ENCODE data around the gene HNRNPDL.

Gene HNRNPDL

DNA sequence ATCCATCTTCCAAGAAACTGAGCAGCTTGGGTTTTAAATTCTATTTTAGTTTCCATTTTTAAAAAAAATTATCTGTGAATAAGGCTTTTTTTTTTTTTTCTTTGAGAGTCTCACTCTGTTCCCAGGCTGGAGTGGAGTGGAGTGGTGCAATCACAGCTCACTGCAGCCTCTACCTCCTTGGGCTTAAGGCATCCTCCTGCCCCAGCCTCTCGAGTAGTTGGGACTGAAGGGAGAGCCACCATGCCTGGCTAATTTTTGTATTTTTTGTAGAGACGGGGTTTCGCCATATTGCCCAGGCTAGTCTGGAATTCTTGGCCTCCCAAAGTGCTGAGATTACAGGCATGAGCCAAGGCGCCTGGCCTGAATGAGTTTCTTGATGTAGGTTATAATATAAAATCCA, 1.6 kb upstream of the HNRNPDL start:
- no peak for DNase-seq (ENCODE audit: extremely low read depth, low read depth)

DNA sequence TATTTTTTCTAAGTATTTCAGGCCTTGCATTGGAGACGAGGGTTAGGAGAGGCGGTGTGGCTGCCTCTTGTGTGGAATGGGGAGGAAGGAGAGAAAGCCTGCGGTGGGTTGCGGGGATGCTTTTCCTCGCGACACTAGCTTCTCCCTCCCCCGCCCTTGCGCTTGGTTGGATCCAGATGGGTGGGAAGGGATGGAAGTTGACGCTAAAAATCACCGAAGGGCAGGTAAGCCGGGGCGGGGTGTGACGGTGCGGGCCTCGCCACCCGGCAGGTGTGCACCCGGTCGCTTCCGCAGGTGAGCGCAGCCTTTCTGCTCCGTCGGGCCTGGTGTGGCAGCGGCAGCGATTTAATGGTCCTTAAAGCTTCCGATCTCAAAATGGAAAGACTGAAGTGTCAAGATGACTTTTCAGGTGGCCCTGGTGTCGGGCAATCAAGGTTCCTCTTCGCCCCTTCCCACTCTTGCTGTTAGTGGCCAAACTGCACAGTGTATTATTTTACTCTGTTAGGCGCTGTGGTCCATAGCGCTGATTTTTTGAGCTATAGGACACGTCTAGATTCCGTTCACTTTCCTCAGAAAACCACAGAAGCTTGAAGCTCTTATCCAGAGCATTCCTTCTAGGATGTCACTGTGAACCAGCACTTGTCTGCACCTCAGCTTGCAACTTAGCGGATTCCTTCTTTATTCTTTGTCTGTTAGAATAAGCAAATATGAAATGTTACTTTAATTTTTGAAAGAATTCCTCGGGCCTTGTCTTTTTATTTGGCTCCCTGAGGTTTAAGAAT, 893 bp upstream of the HNRNPDL start:
- no peak for DNase-seq (ENCODE audit: extremely low read depth, low read depth)
- TF ChIP-seq, protein P1, sequence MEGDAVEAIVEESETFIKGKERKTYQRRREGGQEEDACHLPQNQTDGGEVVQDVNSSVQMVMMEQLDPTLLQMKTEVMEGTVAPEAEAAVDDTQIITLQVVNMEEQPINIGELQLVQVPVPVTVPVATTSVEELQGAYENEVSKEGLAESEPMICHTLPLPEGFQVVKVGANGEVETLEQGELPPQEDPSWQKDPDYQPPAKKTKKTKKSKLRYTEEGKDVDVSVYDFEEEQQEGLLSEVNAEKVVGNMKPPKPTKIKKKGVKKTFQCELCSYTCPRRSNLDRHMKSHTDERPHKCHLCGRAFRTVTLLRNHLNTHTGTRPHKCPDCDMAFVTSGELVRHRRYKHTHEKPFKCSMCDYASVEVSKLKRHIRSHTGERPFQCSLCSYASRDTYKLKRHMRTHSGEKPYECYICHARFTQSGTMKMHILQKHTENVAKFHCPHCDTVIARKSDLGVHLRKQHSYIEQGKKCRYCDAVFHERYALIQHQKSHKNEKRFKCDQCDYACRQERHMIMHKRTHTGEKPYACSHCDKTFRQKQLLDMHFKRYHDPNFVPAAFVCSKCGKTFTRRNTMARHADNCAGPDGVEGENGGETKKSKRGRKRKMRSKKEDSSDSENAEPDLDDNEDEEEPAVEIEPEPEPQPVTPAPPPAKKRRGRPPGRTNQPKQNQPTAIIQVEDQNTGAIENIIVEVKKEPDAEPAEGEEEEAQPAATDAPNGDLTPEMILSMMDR (IDR thresholded peaks at IDR 0.05; ENCODE audit: low read depth, low read length): no peak

More for the DNA sequence above, 1.6 kb upstream of the HNRNPDL start:
- TF ChIP-seq, protein P1 (IDR thresholded peaks at IDR 0.05; ENCODE audit: low read depth, low read length): no peak

DNA sequence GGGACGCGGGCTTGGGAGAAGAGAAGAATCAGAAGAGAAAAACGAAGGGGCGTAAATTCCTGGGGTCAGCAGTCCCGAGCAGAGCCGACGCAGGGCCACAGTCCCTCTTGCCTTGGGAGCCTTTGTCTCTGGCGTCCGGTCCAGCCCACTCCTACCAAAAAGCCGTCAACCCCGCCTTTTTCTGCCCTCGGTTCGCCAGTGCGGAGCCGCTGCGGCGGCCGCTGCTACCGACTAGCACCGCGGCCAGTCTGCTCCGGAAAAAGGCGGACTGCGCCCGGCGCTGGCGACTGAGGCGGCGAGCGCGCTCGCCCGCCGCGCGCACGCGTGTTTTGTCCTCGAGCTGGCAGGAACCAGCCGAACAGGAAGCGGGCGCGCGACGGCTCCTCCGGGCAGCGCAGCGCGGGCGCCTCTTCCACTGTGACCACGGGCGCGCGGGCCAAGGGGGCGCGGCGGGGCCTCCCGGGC, 502 bp downstream of the HNRNPDL start:
- TF ChIP-seq, protein P1 (IDR thresholded peaks at IDR 0.05; ENCODE audit: low read depth, low read length): no peak
- DNase-seq (ENCODE audit: extremely low read depth, low read depth): no peak

DNA sequence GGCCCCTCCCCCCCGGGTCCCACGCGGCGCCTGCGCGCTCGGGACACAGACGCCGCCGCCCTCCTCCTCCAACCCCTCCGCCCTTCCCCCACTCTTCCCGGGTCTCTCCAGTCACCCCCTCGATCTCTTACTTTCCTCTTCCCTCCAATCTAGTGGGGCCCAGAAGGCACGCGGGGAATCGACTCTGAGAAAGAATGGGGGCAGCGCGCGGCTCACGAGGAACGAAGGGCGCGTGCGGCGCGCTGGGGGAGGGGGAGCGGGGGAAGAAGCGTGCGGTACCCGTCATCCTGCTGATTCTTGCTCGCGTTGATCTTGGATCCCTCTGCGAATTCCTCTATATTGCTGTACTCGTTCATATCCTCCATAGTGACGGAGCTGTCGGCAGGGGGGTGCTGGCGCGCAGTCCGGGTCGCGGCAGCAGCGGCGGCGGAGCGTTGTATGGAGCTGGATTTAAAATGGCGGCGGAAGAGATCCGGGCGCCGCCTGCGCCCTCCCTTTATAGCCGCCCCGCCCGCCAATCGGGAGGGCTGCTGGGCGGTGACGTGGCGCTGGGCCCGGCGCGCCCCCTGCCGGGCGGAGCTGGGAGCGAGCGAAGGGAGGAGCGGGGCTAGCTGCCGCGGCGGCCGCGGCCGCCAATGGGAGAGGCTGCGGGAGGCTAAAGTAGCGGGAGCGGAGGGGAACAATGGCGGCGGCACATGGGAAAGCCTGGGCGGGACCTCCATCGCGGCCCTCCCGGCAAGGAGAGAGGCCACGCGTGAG, 1.1 kb downstream of the HNRNPDL start:
- peak; percentile 72 for DNase-seq (ENCODE audit: extremely low read depth, low read depth)
- TF ChIP-seq, protein P1 (IDR thresholded peaks at IDR 0.05; ENCODE audit: low read depth, low read length): peak; percentile 47

DNA sequence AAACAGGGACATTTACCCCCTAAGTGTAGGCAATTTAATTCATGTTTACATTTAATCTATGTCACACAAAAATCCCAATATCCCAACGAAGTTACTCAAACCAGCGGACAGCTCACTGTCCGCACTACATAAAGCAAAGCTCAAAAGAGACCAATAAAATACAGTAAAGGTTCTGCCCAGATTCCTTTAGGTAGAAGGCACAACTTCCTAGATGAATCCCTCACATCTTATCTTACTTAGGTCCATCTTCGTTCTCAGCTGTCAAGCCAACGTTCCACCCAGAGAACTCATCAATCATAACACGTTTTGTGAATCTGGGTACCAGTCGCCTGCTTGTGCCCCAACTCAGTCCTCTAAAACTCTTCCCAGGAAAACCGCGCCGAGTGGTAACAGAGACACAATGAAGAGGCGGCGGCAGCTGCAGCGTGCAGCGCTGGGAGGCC, 1.7 kb downstream of the HNRNPDL start:
- DNase-seq (ENCODE audit: extremely low read depth, low read depth): no peak
- TF ChIP-seq, protein P1 (IDR thresholded peaks at IDR 0.05; ENCODE audit: low read depth, low read length): no peak

DNA sequence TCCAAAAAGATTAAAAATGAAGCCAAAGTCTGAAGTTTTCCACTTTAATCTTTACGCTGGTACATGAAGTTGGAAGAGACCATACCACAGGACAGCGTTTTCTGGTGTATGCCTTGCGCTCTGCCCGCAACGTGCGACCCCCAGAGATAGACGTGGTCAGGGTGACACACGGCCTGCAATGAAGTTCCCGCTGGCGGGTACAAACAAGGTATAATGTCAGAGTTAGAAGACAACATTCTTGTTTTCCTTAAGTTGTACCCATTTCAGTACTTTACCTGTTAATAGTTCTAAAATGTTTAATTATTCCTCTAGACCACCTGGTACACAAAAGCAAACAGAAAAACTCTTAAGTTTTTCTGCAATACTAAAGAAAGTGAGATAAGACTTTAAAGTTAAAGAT, 4.8 kb downstream of the HNRNPDL start:
- TF ChIP-seq, protein P1 (IDR thresholded peaks at IDR 0.05; ENCODE audit: low read depth, low read length): no peak
- DNase-seq (ENCODE audit: extremely low read depth, low read depth): no peak
